Esophagus muscularis mucosa (tissue), 3 donors: Measurements from ENCODE around the gene DSCAML1.

ENCODE experiments used
- POLR2AphosphoS5 ChIP-seq, 2 donors: sonication (generic); formaldehyde crosslinking; IDR thresholded peaks; one replicate each; pipeline ENCODE4 v1.6.1; 2017; ENCODE audit warnings: antibody characterized with exemption in 2 of 2
- TF ChIP-seq, protein P1 (sequence below), 3 experiments: fragments of 200-600 bp in 2 of 3; fragments of 450-650 bp in 1 of 3; sonication (generic) in 2 of 3; IDR thresholded peaks; one replicate each; pipeline ENCODE4 v1.5.1; 2017 to 2019; ENCODE audit warnings: antibody characterized with exemption in 3 of 3, mild to moderate bottlenecking in 2 of 3, moderate library complexity in 1 of 3

DNA sequence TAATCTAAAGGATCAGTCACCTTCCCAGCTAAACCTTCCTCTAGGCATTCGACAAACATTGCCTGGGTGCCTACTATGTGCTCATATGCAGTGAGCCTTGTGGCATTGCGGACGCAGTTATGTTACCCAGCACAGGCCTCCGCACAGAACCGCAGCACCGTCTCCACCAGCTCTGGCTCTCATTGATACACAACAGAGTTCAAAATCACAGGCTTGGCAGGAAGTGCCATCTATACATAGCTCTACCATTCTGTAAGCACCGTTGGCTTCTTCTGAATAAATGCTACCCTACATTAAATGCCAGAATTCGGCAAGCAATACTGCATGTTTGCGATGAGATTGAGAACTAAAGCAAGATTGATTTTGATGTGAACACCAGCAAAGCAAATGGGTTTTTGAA, 31.0 kb downstream of the DSCAML1 start:
- TF ChIP-seq, protein P1, sequence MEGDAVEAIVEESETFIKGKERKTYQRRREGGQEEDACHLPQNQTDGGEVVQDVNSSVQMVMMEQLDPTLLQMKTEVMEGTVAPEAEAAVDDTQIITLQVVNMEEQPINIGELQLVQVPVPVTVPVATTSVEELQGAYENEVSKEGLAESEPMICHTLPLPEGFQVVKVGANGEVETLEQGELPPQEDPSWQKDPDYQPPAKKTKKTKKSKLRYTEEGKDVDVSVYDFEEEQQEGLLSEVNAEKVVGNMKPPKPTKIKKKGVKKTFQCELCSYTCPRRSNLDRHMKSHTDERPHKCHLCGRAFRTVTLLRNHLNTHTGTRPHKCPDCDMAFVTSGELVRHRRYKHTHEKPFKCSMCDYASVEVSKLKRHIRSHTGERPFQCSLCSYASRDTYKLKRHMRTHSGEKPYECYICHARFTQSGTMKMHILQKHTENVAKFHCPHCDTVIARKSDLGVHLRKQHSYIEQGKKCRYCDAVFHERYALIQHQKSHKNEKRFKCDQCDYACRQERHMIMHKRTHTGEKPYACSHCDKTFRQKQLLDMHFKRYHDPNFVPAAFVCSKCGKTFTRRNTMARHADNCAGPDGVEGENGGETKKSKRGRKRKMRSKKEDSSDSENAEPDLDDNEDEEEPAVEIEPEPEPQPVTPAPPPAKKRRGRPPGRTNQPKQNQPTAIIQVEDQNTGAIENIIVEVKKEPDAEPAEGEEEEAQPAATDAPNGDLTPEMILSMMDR (IDR thresholded peaks at IDR 0.05), result no peak
- no peak for TF ChIP-seq POLR2AphosphoS5 (IDR thresholded peaks at IDR 0.05)
